KMS-11 (cell line): Measurements from ENCODE around the gene SLC25A13.

Experiments
- H2AFZ ChIP-seq: fragments of 200-600 bp; sonication (generic); 2 replicates; pipeline ENCODE4 v1.6.1; 2016; ENCODE audit warnings: antibody characterized with exemption, mixed run types, low read depth
- H3K27ac ChIP-seq: fragments of 200-600 bp; sonication (generic); 2 replicates; pipeline ENCODE4 v1.6.1; 2016; ENCODE audit warnings: mild to moderate bottlenecking, mixed run types
- H3K27me3 ChIP-seq: fragments of 200-600 bp; sonication (generic); 2 replicates; pipeline ENCODE4 v1.6.1; 2017; ENCODE audit warnings: mild to moderate bottlenecking, low read depth, mixed run types, moderate library complexity; ENCODE audit not compliant: insufficient read depth
- H3K36me3 ChIP-seq: fragments of 200-600 bp; sonication (generic); 2 replicates; pipeline ENCODE4 v1.6.1; 2017; ENCODE audit warnings: mild to moderate bottlenecking, mixed run types; ENCODE audit not compliant: insufficient read depth
- H3K4me1 ChIP-seq: fragments of 200-600 bp; sonication (generic); 2 replicates; pipeline ENCODE4 v1.6.1; 2016; ENCODE audit warnings: mild to moderate bottlenecking, low read depth, mixed run types; ENCODE audit not compliant: poor library complexity, severe bottlenecking
- H3K4me2 ChIP-seq: fragments of 200-600 bp; sonication (generic); 2 replicates; pipeline ENCODE4 v1.7.0; 2016; ENCODE audit warnings: mild to moderate bottlenecking, mixed run types
- H3K4me3 ChIP-seq: fragments of 200-600 bp; sonication (generic); IDR thresholded peaks from 2 replicates; pipeline ENCODE4 v1.6.1; 2017; ENCODE audit warnings: low read depth, low read length, mixed read lengths; ENCODE audit not compliant: insufficient read depth
- H3K79me2 ChIP-seq: fragments of 200-600 bp; sonication (generic); 2 replicates; pipeline ENCODE4 v1.6.1; 2016; ENCODE audit warnings: low read depth, mixed run types; ENCODE audit not compliant: insufficient read depth
- H3K9ac ChIP-seq: fragments of 200-600 bp; sonication (generic); 2 replicates; pipeline ENCODE4 v1.6.1; 2016; ENCODE audit warnings: mild to moderate bottlenecking, mixed run types
- H4K20me1 ChIP-seq: fragments of 200-600 bp; sonication (generic); 2 replicates; pipeline ENCODE4 v1.6.1; 2016; ENCODE audit warnings: mild to moderate bottlenecking, mixed run types; ENCODE audit not compliant: insufficient read depth
- CTCF ChIP-seq: fragments of 200-600 bp; sonication (generic); conservative IDR thresholded peaks from 2 replicates; pipeline ENCODE4 v1.6.1; 2017; ENCODE audit warnings: low read depth, mild to moderate bottlenecking, antibody characterized with exemption, low read length, moderate library complexity, mixed read lengths

Gene SLC25A13

GRCh38 chr7:96244244-96244991 is 77.5 kb downstream of the SLC25A13 start:
- H3K27me3 ChIP-seq = no peaks in the 10 kb centered on the region
- no peak overlapping the region for H3K9ac ChIP-seq
- H3K36me3 ChIP-seq = no peaks in the 10 kb centered on the region
- no peaks in the 10 kb centered on the region for H3K79me2 ChIP-seq
- no peak for TF ChIP-seq CTCF
- H4K20me1 ChIP-seq = no peaks in the 10 kb centered on the region
- no peaks in the 10 kb centered on the region for H3K4me1 ChIP-seq
- no peak overlapping the region for H2AFZ ChIP-seq
- H3K27ac ChIP-seq = no peak overlapping the region
- no peak overlapping the region for H3K4me3 ChIP-seq
- no peak overlapping the region for H3K4me2 ChIP-seq

- TF ChIP-seq CTCF = no peak
- Histone ChIP-seq H3K79me2 (no peaks in the 10 kb centered on the region), H4K20me1 (no peaks in the 10 kb centered on the region), H3K27ac (no peak overlapping the region), H2AFZ (no peak overlapping the region), H3K27me3 (no peaks in the 10 kb centered on the region), H3K9ac (no peak overlapping the region), H3K4me2 (no peak overlapping the region), H3K36me3 (no peaks in the 10 kb centered on the region), H3K4me1 (no peaks in the 10 kb centered on the region), H3K4me3 (no peak overlapping the region)
Measured at GRCh38 chr7:96243241-96243640, 78.7 kb downstream of the SLC25A13 start.

- H3K27me3 ChIP-seq = no peaks in the 10 kb centered on the region
- no peak overlapping the region for H3K4me2 ChIP-seq
- H3K4me1 ChIP-seq = no peaks in the 10 kb centered on the region
- H3K79me2 ChIP-seq = no peaks in the 10 kb centered on the region
- H3K4me3 ChIP-seq = no peak overlapping the region
- H3K27ac ChIP-seq = no peak overlapping the region
- no peaks in the 10 kb centered on the region for H4K20me1 ChIP-seq
- no peak overlapping the region for H2AFZ ChIP-seq
- H3K9ac ChIP-seq = no peak overlapping the region
- TF ChIP-seq CTCF = no peak
- no peaks in the 10 kb centered on the region for H3K36me3 ChIP-seq
Measured at GRCh38 chr7:96241855-96242254, 80.0 kb downstream of the SLC25A13 start.

GRCh38 chr7:96238976-96239766 is 82.7 kb downstream of the SLC25A13 start:
- Histone ChIP-seq H2AFZ (no peak overlapping the region), H3K9ac (no peak overlapping the region), H3K4me3 (no peak overlapping the region), H3K4me1 (no peaks in the 10 kb centered on the region), H3K27ac (no peak overlapping the region), H3K36me3 (no peaks in the 10 kb centered on the region), H3K79me2 (no peaks in the 10 kb centered on the region), H3K4me2 (no peak overlapping the region), H4K20me1 (no peaks in the 10 kb centered on the region), H3K27me3 (no peaks in the 10 kb centered on the region)
- TF ChIP-seq CTCF = no peak
